Activated CD4-positive, alpha-beta T cell treated with anti-CD3 and anti-CD28 coated beads for 4 hours (primary cell): ENCODE data around the gene MCOLN2.
A peak's percentile ranks its signal among the peaks of the same experiment; 100 is the strongest.

ENCODE experiments used
- DNase-seq, 2 donors: peaks; one replicate each; pipeline ENCODE4 v3.0.0-alpha.2; 2020

Gene MCOLN2

DNA sequence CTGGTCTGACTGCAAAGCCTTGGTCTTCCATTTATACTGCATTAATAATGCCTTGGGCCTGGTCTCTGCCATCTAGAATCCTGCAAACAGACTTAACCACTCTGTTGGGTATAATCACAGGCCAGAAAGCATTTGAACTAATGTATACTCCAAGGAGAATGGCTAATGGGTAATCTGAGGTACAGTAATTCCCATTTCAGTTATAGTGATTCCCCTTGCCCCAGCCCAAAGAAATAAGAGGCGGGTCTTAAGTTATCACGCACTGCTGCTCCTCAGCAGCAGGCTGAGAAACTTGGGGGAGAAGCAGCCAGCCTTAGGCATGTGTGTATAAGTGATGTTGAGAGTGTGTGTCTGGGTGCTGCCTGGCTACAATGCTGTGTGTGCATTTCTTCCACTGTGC is 106.3 kb downstream of the MCOLN2 start:
- DNase-seq = no peak

DNA sequence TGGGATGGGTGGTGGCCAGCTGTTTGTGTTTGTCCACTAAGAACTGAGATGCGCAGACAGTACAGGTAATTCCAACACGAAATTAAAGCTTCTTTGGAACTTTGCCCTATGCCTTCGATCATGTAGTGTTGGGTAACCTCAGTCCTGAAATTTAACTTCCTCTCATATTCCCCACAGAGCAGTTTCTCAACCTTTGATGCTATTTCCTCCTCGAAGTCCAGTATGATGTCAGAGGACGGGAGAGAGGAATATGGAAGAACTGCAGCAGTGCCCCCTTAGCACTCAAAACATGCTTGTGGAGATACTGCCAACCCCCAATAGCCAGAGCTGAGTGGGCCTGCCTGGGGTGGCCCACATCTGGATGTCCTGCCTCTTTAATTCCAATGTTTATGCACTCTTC is 107.5 kb downstream of the MCOLN2 start:
- DNase-seq = no peak

DNA sequence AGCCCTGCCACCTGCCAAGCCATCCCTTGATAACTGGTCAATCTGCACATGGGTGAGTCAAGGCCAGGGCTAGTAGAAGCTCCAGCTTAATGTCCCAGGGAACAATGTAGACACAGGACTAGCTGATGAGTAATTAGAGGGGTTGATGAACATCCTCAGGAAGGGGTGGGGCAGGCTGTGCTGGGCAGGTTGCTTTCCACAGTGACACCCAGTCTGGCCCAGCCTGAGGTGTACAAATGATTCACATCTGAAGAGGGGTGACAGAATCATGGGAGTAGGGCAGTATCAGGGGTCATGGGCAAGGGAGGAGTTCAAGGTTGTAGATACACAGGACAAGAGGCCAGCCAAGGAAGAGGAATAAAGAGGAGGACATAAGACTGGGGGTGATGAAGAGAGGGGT is 108.2 kb downstream of the MCOLN2 start:
- peak; percentile 37 to 47 for DNase-seq

GRCh38 chr1:84887261-84887934 is 109.5 kb downstream of the MCOLN2 start:
- DNase-seq = no peak

DNA sequence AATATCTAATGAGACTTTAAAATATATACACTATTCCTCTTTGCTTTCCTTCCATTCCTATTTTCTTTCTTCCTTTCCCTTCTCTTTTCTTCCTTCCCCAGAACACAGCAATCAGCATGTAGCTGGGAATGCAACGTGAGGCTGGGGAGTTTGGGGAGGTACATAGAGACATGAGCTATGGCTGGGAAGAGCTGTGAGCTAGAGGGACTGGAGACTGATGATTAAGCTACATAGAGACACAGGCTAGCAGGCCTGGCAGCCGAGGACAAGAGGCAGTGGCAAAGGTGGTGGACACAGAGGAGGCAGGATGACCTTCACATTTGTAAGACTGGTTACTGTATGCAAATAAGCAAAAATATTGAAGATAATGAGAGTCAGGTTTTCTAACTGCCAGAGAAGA is 111.4 kb downstream of the MCOLN2 start:
- DNase-seq = no peak

DNA sequence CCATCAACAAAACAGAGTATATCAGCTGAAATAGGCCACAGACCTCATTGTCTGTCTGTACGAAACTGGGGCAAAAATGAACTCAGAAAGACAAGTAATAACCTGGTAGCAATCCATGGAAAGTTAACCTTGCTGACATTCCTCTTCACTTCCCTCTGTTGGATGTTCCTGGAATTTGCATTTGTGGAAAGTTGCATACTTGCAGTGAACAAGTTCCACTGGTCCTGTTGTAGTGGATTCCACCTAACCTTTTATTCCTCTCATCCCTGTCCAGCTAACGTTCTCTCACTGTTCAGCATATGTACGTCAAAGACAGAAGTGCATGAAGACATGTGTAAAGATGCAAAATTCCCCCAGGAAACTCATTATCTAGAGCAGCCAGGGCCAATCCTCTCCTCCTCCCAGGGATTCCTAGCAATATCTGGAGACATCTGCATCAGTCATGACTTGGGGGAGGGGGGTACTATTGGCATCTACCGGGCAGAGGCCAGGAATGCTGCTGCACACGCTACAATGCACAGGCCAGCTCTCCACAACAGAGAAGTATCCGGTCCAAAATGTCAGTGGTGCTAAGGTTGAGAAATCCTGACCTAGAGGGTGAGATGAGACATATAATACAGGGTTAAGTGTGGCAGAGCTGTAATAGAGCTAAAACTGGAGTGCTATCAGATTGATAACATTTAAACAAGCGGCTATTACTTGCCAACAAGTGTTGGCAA is 112.1 kb downstream of the MCOLN2 start:
- no peak for DNase-seq

GRCh38 chr1:84883286-84883685 is 113.6 kb downstream of the MCOLN2 start:
- no peak for DNase-seq

DNA sequence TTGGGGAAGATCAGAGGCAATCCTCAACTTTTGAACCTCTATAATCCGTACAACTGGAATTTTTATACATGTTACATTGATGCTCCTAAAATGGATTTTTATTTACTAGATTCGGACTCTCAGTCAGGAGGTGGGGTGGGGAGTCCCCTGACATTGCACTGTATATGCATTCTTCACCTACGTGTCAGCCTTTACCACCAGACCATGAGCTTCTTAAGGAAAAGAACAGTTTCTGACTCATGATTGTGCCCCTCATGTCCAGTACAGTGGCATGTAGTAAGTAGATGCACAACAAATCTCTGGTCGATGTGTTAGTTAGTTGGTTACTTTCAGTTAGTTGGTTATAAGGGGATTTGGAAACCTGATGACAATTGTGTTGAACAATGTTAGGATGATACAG is 119.3 kb downstream of the MCOLN2 start:
- DNase-seq = no peak

DNA sequence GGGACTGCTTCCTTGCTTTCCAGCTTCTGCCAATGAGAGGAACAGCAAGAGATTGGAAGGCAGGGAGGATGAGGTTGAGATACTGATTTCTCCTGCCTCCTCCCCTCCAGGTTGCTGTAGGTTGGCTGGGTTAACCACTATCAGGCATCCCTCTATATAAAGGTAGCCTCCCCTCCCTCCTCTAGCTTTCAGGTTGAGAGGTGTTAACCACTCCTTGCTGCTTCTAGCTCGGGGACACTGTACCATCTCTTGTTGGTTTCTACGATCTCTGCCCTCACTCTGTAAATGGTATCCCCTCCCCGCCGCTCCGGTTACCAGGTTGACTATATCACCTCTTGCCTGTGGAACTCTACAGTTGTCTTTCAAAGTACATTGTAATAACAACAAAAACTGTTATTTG is 120.6 kb downstream of the MCOLN2 start:
- DNase-seq = no peak
